NCI-H345 treated with DMSO at 0.1 percent for 48 hours (cell line): ENCODE measurements around the gene TECTA.

Experiments used
- DNase-seq: peaks from one replicate; lab custom pipeline; 2025; ENCODE audit not compliant: unreplicated experiment; lab: John Stamatoyannopoulos, UW

The TECTA gene

DNA sequence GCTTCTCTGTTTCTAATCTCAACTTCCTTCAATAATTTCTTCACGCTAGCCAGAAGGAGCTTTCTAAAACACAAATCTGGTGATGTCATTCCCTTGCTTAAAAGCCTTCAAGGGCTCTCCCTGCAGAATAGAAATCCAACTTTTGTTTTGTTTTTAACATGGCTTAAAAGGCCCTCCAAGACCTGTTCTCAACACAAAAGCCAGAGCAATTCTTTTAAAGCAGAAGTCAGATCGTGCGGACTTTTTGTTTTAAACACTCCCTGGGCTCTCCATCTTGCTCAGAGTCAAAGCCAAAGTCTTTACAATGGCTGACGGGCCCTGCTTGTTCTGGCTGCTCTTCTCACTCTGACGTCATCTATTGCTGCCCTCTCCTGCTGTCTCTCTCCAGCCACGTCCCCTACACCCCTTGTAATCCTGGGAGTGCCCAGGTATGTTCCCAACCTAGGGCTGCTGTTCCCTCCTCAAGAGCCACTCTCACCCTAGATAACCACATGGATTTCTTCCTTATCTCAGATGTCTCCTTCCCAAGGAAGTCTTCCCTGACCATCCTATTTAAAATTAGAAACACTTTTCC is 22.5 kb downstream of the TECTA start:
- DNase-seq, result no peak

GRCh38 chr11:121127809-121128208 is 26.8 kb downstream of the TECTA start:
- no peak for DNase-seq

- DNase-seq, result no peak
These were observed 28.6 kb downstream of the TECTA start for GRCh38 chr11:121129362-121130340.

DNA sequence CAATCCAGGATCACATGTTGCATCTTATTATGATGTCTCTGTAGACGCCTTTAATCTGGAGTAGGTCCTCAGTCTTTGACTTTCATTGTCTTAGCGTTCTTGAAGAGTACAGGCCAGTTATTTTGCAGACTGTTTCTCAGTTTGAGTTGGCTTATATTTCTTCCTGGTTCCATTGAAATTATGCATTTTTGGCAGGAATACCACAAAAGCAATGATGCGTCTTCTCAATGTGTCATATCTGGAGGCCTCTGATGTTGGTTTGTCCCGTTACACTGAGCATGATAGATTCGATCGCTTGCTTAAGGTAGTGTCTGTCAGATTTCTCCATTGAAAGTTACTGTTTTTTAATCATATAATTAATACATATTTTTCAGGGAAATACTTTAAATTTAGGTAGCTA is 30.6 kb downstream of the TECTA start:
- no peak for DNase-seq

DNA sequence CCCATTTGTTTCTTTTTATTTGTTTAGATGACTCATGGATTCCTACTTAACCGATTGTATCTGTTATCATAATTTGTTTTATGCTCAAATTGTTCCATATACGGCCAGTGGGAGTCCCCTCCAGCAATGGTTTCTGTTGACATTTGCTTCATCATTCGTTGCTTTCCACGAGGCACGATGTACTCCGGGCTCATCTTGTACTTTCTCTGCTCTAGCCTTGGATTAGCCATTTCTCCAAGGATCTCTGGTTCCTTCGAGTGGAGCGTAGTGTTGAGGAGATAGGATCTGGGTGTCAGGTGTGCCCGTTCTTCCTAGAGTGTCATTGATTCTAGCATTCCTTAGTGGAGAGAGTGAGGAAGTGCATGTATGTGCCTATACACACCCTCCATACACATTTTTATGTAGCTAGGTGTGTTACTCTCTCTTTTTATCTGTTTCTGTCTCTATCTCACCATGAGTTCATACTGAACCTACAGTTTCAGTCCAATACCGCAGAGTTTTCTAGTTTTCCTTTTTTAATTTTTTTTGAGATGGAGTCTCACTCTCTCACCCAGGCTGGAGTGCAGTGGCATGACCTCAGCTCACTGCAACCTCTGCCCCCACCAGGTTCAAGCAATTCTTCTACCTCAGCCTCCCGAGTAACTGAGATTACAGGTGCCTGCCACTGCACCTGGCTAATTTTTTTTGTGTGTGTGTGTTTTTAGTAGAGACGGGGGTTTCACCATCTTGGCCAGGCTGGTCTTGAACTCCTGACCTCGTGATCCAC is 31.4 kb downstream of the TECTA start:
- no peak for DNase-seq

DNA sequence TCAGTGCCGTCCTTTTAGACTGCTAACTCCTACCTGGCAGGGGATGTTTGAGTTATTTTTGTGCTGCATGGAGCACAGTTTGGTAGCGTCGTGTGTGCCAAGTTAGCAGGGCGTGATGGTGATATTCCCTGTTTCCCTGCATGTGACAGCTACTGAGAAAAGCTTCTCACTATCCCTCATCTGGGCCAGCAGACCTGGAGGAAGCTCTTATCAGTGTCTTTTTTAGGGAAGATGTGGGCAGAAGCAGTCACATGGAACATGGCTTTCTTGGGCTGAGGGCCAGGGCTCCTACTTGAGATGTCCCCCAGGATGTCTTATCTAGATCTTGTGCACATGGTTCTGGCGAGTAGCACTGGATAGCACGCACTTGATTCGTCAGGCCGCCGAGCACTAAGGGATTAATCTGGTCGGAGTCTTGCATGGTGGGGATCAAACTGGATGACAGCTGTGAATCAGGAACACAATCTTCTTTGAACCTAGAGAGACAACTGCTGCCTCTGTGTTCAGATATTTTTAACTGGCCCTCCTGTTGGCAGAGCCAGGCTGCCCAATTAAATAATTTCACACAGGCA is 33.8 kb downstream of the TECTA start:
- DNase-seq, result no peak

DNA sequence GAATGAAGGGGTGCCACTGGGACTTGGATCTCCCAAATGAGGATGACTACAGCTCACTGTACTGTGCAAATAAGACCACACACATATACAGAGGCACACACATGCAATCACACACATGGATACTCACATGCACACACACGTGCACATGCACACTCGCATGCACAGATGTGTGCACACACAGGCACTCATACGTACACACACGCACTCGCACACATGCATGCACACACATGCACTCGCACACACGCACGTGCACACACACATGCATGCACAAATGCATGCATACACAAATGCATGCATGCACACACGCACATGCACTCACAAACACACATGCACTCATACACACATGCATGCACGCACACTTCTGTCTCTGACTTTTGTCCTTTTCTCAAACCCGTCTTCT is 36.0 kb downstream of the TECTA start:
- DNase-seq, result no peak

DNA sequence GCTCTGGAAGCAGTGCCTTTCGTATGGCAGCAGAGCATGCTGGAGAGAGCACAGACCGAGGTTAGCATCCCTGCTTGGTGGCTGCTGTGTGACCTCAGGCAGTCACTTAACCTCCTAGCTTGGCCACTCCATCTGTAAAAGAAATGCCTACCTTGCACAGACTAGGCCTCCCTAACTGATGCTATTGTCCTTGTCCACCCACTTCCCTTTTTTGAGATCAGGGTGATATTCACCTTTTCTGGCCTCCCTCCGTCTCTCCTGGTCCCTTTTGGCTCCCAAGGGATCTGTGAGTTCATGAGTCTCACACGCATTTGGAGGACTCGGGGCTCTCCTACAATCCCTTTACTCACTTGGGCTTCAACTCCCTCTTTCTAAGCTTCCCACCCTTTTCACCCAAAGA is 37.2 kb downstream of the TECTA start:
- no peak for DNase-seq

DNA sequence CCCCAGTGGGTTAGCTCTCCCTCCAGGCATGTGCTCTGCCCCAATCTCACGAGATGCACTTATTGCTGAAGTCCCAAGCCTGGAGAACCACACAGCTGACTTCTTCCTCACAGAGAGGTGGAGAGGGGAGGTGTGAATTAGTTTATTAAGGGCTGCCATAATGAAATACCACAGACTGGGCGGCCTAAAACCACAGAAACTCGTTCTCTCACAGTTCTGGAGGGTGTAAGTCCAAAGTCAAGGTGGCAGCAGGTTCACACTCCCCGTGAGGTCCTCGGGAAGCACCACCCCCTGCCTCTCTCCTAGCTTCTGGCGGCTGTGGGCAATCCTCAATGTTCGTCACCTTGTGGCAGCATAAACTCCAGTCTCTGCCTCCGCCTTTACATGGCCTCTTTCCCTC is 39.3 kb downstream of the TECTA start:
- no peak for DNase-seq

- DNase-seq, result no peak
These were observed 40.0 kb downstream of the TECTA start for GRCh38 chr11:121141066-121141465.

GRCh38 chr11:121143921-121144320 is 42.9 kb downstream of the TECTA start:
- no peak for DNase-seq

GRCh38 chr11:121144723-121145122 is 43.7 kb downstream of the TECTA start:
- no peak for DNase-seq

GRCh38 chr11:121145826-121146225 is 44.8 kb downstream of the TECTA start:
- no peak for DNase-seq

DNA sequence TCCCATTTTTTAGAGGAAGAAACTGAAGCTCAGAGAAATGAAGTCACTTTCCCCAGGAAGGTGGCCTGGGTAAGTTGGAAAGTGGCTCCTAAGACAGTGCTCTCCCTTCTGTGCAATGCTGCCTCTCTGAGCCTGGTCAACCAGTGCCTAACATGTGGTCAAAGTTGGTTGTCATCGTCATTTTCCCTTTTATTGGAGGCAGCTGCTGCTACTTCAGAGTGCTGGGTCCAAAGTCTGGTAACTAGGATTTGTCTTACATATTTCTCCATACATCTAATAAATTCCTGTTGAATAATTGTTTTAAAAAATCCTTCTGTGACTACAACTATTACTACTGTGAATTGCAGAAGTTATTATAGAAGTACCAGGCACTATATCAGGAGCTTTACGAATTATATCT is 48.1 kb downstream of the TECTA start:
- no peak for DNase-seq

GRCh38 chr11:121151207-121151688 is 50.2 kb downstream of the TECTA start:
- no peak for DNase-seq

- DNase-seq, result peak; percentile 84
These were observed 51.7 kb downstream of the TECTA start for GRCh38 chr11:121152764-121153163.

DNA sequence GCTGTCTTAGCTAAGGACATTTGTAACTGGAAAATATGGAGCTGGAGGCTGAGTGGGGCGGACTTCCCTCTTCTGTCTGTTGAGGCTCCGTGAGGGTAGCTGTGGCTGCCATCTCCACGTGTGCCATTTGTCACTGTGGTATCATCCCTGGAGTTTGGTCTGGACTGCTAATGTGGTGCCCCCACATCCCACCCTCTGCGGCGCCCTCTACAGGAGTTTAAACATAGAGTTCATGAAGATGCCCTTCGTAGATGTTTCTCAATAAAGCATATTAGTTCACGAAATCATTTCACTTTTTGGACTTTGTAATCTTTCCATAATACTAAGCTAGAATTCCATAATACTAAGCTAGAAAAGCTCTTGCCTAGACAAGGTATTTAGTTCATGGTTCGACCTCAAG is 52.4 kb downstream of the TECTA start:
- peak; percentile 22 for DNase-seq

GRCh38 chr11:121154486-121155314 is 53.7 kb downstream of the TECTA start:
- DNase-seq, result peak; percentile 23

DNA sequence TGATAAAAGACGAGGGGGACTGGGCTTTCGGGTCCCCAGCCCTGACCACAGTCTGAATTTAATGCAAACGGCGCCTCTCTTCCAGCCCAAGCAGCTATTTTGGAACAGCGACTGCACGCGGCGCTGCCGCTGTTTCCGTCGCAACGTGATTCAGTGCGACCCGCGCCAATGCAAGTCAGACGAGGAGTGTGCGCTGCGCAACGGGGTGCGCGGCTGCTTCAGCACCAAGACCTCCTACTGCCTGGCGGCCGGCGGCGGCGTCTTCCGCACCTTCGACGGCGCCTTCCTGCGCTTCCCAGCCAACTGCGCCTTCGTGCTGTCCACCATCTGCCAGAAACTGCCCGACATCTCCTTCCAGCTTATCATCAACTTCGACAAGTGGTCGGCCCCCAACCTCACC is 56.7 kb downstream of the TECTA start:
- no peak for DNase-seq

DNA sequence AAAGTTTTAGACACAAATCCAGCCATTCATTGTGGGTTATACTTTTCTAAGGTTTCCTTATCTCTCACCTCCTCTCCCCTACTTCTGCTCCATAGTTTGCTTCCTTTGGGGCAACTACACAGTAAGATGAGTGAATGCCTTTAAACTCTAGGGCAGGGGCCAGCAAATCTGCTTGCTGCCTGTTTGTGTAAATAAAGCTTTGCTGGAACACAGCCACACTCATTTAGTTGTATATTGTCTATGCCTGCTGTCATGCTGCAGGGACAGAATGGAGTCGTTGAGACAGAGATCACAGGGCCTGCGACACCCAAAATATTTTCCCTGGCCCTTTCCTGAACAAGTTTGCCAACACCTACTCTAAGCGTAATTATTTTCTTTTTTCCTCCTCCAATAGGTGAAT is 58.7 kb downstream of the TECTA start:
- DNase-seq, result no peak
